Activated CD4-positive, alpha-beta T cell treated with anti-CD3 and anti-CD28 coated beads, Interleukin-2, amount 10 ng/mL, durations not matched to agents 7 days and 5 days (primary cell): Measurements from ENCODE around the gene MPL. TPM values are rescaled to one million over a fixed set of nuclear protein-coding genes. Genes with fewer than 3 reads are reported as not detected.
"Not testable (repeated sequence)": the region's sequence is repeated elsewhere in the genome, so short reads cannot be mapped to it uniquely, and the experiment has no call there.

Experiments used
- CTCF ChIA-PET: fragments of 350-600 bp; sonication (Branson Sonifier 250); formaldehyde crosslinking; loops from one replicate; lab custom pipeline; 2021; ENCODE audit warnings: antibody characterized with exemption; lab: Charles Lee
- POLR2A ChIA-PET: fragments of 350-600 bp; sonication (Branson Sonifier 250); formaldehyde crosslinking; loops from one replicate; lab custom pipeline; 2021; ENCODE audit warnings: antibody characterized with exemption; lab: Charles Lee
- DNase-seq: peaks from one replicate; pipeline ENCODE4 v3.0.0-alpha.2; 2020
- H3K27ac Mint-ChIP-seq: one replicate; pipeline ENCODE4 v1.8.0; 2021; ENCODE audit warnings: mild to moderate bottlenecking, moderate library complexity, mixed read lengths
- H3K27me3 Mint-ChIP-seq: one replicate; pipeline ENCODE4 v1.8.0; 2021; ENCODE audit warnings: mixed read lengths
- H3K36me3 Mint-ChIP-seq: one replicate; pipeline ENCODE4 v1.8.0; 2021; ENCODE audit warnings: low read depth, mixed read lengths
- H3K4me1 Mint-ChIP-seq: one replicate; pipeline ENCODE4 v1.8.0; 2021; ENCODE audit warnings: mixed read lengths
- H3K4me3 Mint-ChIP-seq: one replicate; pipeline ENCODE4 v1.8.0; 2021; ENCODE audit warnings: mild to moderate bottlenecking, moderate library complexity, mixed read lengths
- H3K9me3 Mint-ChIP-seq: one replicate; pipeline ENCODE4 v1.8.0; 2021; ENCODE audit warnings: mixed read lengths
- total RNA-seq, 2 experiments: library from RNA; stranded (reverse); gene quantifications; one replicate each; pipeline ENCODE4 v1.2.3, GENCODE V29; 2021

MPL gene
- total RNA-seq, 2 experiments from 2014 or later, result not detected

- no peak for DNase-seq
- no peaks in the 10 kb centered on the region for H3K9me3 Mint-ChIP-seq
- H3K36me3 Mint-ChIP-seq, result peaks cover 54% of the 10 kb centered on the region
- H3K4me3 Mint-ChIP-seq, result no peak overlapping the region
- H3K27ac Mint-ChIP-seq, result no peak overlapping the region
- no peaks in the 10 kb centered on the region for H3K27me3 Mint-ChIP-seq
- H3K4me1 Mint-ChIP-seq, result peaks cover 21% of the 10 kb centered on the region
- CTCF ChIA-PET, result interaction anchor here (0.9 to 1.5 kb wide), 2 partner anchors 10 to 15 kb away, joined by 3 to 5 read pairs; partner anchors contain the start of gene ELOVL1
- POLR2A ChIA-PET, result no interaction called here
Measured at GRCh38 chr1:43383449-43383848, 45.8 kb downstream of the MPL start.

DNA sequence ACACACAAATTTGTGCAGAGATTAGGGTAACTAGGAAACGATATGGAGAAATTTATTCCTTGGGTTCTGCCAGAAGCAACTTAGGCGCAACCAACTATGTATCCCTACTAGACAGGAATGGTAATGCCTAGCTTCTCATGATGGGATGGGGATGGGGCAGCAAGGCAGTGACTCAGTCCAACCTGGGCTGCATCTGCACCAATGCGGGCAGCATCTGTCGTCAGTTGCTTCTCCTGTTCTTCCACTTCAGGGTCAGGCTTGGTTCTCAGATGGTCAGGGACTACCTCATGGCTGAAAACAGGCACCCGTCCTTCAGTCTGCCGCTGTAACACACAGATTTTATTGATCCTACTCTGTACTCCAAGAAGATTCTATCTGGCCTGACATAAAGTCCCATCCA is 49.1 kb downstream of the MPL start:
- DNase-seq, result no peak
- ChIA-PET CTCF (interaction anchor here (1.4 kb wide), 1 partner anchor 13 kb away, joined by 3 read pairs; no protein-coding TSS in a partner anchor), POLR2A (no interaction called here)
- peaks cover 38% of the 10 kb centered on the region for H3K4me1 Mint-ChIP-seq
- peaks cover 40% of the 10 kb centered on the region for H3K36me3 Mint-ChIP-seq
- H3K27me3 Mint-ChIP-seq, result no peaks in the 10 kb centered on the region
- no peaks in the 10 kb centered on the region for H3K9me3 Mint-ChIP-seq
- H3K4me3 Mint-ChIP-seq, result no peak overlapping the region
- no peak overlapping the region for H3K27ac Mint-ChIP-seq

GRCh38 chr1:43387976-43388599 is 50.5 kb downstream of the MPL start:
- CTCF ChIA-PET, result interaction anchor here (1.2 kb wide), 1 partner anchor 11 kb away, joined by 3 read pairs; no protein-coding TSS in a partner anchor
- POLR2A ChIA-PET, result no interaction called here
- Mint-ChIP-seq H3K36me3 (peaks cover 30% of the 10 kb centered on the region), H3K27me3 (no peaks in the 10 kb centered on the region), H3K4me3 (peak overlapping the region; percentile 98), H3K9me3 (no peaks in the 10 kb centered on the region), H3K27ac (peak overlapping the region; percentile 97), H3K4me1 (peaks cover 38% of the 10 kb centered on the region)
- DNase-seq, result no peak

GRCh38 chr1:43388613-43389012 is 51.0 kb downstream of the MPL start:
- peaks cover 28% of the 10 kb centered on the region for H3K36me3 Mint-ChIP-seq
- POLR2A ChIA-PET, result interaction anchor here (0.6 kb wide), 1 partner anchor 162 kb away, joined by 3 read pairs; no protein-coding TSS in a partner anchor

GRCh38 chr1:43389326-43390313 is 52.0 kb downstream of the MPL start, which contains the start of the genes MED8 and SZT2:
Gene MED8, minus strand, starts transcription at chr1:43389800. Its CDS starts 36 bp downstream, at chr1:43389764.
Gene SZT2, plus strand, starts transcription at chr1:43389899. Its CDS starts 70 bp downstream, at chr1:43389969.
- Mint-ChIP-seq H3K9me3 (no peaks in the 10 kb centered on the region), H3K27ac (peak within 1 kb of the TSS; percentile 97), H3K4me1 (peaks cover 42% of the 10 kb centered on the region), H3K4me3 (peak within 1 kb of the TSS; percentile 98), H3K36me3 (peaks cover 22% of the 10 kb centered on the region), H3K27me3 (no peaks in the 10 kb centered on the region)
- DNase-seq, result peak; percentile 94
- POLR2A ChIA-PET, result interaction anchor here (0.6 kb wide), 1 partner anchor 163 kb away, joined by 3 read pairs; no protein-coding TSS in a partner anchor
- CTCF ChIA-PET, result interaction anchor here (1.0 to 1.7 kb wide), 5 partner anchors 13 to 36 kb away, joined by 3 to 5 read pairs (median 4); no protein-coding TSS in a partner anchor

More at GRCh38 chr1:43388613-43389012, 51.0 kb downstream of the MPL start:
- Mint-ChIP-seq H3K4me1 (peaks cover 40% of the 10 kb centered on the region), H3K4me3 (peak overlapping the region; percentile 98), H3K9me3 (no peaks in the 10 kb centered on the region), H3K27me3 (no peaks in the 10 kb centered on the region), H3K27ac (peak overlapping the region; percentile 97)
- CTCF ChIA-PET, result interaction anchor here (1.2 kb wide), 1 partner anchor 12 kb away, joined by 3 read pairs; no protein-coding TSS in a partner anchor
- no peak for DNase-seq

DNA sequence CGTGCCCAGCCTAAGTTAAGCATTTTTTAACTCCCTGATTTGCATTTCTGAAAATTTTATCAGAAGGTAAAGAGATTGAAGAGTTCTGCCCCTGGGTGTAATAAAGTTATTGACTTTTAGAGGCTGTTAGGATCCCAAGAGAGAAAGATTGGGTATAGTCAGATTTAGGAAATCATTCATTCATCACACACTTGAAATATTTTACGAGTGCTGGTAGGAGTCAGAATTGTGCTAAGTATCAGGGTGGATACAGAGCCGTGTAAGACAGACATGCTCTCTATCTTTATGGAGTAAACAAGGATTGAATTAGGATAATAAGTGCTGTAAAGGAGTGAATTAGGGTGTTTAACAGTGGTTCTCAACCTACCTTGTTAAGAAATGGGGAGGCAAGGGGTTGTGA is 55.1 kb downstream of the MPL start:
- H3K27me3 Mint-ChIP-seq, result no peaks in the 10 kb centered on the region
- H3K4me3 Mint-ChIP-seq, result no peak overlapping the region
- H3K4me1 Mint-ChIP-seq, result peaks cover 40% of the 10 kb centered on the region
- H3K9me3 Mint-ChIP-seq, result no peaks in the 10 kb centered on the region
- H3K36me3 Mint-ChIP-seq, result peaks cover 13% of the 10 kb centered on the region
- no peak for DNase-seq
- POLR2A ChIA-PET, result no interaction called here
- CTCF ChIA-PET, result interaction anchor here (0.7 kb wide), 1 partner anchor 56 kb away, joined by 6 read pairs; no protein-coding TSS in a partner anchor
- no peak overlapping the region for H3K27ac Mint-ChIP-seq

DNA sequence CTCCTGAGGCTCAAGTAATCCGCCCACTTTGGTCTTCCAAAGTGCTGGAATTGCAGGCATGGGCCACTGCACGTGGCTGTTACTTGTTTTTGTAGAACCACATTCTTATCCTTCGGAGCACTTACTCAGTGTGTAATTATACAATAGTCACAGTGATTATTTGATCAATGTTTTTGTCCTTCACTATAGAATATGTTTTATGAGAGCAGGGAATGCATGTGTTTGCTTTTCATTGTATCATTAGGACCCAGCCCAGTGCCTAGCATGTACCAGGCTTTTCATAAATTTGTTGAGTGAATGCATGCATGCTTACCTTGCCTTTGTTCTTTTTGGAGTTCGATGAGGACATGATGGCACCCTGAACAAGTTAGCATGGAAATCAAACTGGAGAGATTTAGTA is 57.9 kb downstream of the MPL start:
- no peak overlapping the region for H3K4me3 Mint-ChIP-seq
- no peak overlapping the region for H3K27ac Mint-ChIP-seq
- no peaks in the 10 kb centered on the region for H3K27me3 Mint-ChIP-seq
- no peaks in the 10 kb centered on the region for H3K9me3 Mint-ChIP-seq
- H3K4me1 Mint-ChIP-seq, result peaks cover 16% of the 10 kb centered on the region
- DNase-seq, result no peak
- ChIA-PET CTCF (no interaction called here), POLR2A (no interaction called here)
- H3K36me3 Mint-ChIP-seq, result peaks cover 11% of the 10 kb centered on the region

DNA sequence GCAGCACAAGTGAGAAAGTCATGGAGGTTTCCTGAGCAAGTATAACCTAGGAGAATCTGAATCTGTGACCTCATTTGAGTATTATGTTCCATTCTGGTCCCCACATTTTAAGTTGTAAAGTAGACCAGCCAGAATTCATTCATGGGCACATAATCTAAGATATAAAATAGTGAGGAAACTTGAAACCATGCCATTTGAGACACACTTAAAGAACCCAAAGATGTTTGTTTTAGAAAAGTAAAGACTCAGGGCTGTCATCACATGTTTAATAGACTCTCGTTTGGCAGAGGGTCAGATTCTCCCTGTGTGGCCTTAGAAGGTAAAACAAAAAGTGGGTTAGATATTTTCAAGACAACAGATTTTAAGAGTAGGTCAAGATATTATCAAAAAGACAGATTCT is 58.4 kb downstream of the MPL start:
- H3K9me3 Mint-ChIP-seq, result no peaks in the 10 kb centered on the region
- H3K27me3 Mint-ChIP-seq, result no peaks in the 10 kb centered on the region
- peaks cover 11% of the 10 kb centered on the region for H3K36me3 Mint-ChIP-seq
- CTCF ChIA-PET, result interaction anchor here (0.6 to 0.9 kb wide), 2 partner anchors 11 to 38 kb away, joined by 3 to 4 read pairs; no protein-coding TSS in a partner anchor
- DNase-seq, result no peak
- no peak overlapping the region for H3K27ac Mint-ChIP-seq
- no peak overlapping the region for H3K4me3 Mint-ChIP-seq
- POLR2A ChIA-PET, result no interaction called here
- H3K4me1 Mint-ChIP-seq, result peaks cover 11% of the 10 kb centered on the region

DNA sequence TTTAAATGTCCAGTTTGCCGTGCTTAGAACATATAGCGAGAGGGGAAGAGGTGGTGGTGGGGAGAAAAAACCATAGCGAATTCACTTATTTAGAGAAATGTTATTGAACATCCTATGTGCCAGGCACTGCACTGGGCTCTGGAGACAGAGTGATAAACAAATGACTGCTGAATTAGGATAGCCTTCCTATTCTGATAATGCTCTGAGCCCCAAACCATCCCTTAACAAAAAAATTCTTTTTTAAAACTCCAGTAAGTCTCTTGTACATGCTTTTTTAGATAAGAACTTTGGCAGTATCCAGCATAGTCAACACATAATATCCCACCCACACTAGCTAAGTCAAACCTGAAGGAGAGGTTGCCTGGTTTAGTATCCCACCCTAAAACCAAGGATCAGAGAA is 60.6 kb downstream of the MPL start:
- ChIA-PET CTCF (interaction anchor here (0.7 kb wide), 1 partner anchor 428 kb away, joined by 3 read pairs; no protein-coding TSS in a partner anchor), POLR2A (no interaction called here)
- no peak for DNase-seq
- H3K27me3 Mint-ChIP-seq, result no peaks in the 10 kb centered on the region
- H3K4me3 Mint-ChIP-seq, result no peak overlapping the region
- peaks cover 13% of the 10 kb centered on the region for H3K36me3 Mint-ChIP-seq
- no peak overlapping the region for H3K27ac Mint-ChIP-seq
- no peaks in the 10 kb centered on the region for H3K9me3 Mint-ChIP-seq
- H3K4me1 Mint-ChIP-seq, result peaks cover 4% of the 10 kb centered on the region

GRCh38 chr1:43400441-43400840 is 62.8 kb downstream of the MPL start:
- H3K4me3 Mint-ChIP-seq, H3K27ac Mint-ChIP-seq, POLR2A ChIA-PET, H3K9me3 Mint-ChIP-seq, H3K4me1 Mint-ChIP-seq, H3K27me3 Mint-ChIP-seq, DNase-seq: not testable (repeated sequence)
- H3K36me3 Mint-ChIP-seq, result peaks cover 22% of the 10 kb centered on the region
- CTCF ChIA-PET, result interaction anchor here (0.9 to 1.7 kb wide), 3 partner anchors 19 to 174 kb away, joined by 3 to 6 read pairs (median 4); no protein-coding TSS in a partner anchor

GRCh38 chr1:43402089-43402865 is 64.7 kb downstream of the MPL start:
- Mint-ChIP-seq H3K9me3 (no peaks in the 10 kb centered on the region), H3K27me3 (no peaks in the 10 kb centered on the region), H3K4me3 (no peak overlapping the region), H3K27ac (no peak overlapping the region), H3K4me1 (no peaks in the 10 kb centered on the region), H3K36me3 (peaks cover 25% of the 10 kb centered on the region)
- CTCF ChIA-PET, result no interaction called here
- POLR2A ChIA-PET, result no interaction called here
- no peak for DNase-seq
